Stimulated activated CD8-positive, alpha-beta memory T cell treated with anti-CD3 and anti-CD28 coated beads, Interleukin-15, amount 100 ng/mL, for 24 hours (primary cell): ENCODE measurements around the gene VAV3.

ENCODE experiments used
- DNase-seq: peaks from one replicate; pipeline ENCODE4 v3.0.0-alpha.2; 2020; ENCODE audit warnings: low read depth

The VAV3 gene

GRCh38 chr1:107838056-107838455 is 126.9 kb downstream of the VAV3 start:
- no peak for DNase-seq

GRCh38 chr1:107835151-107835670 is 129.8 kb downstream of the VAV3 start:
- DNase-seq = no peak

- DNase-seq = no peak
Observed at GRCh38 chr1:107833061-107833460, 131.9 kb downstream of the VAV3 start.

GRCh38 chr1:107831921-107832320 is 133.1 kb downstream of the VAV3 start:
- DNase-seq = no peak

- no peak for DNase-seq
Observed at GRCh38 chr1:107830526-107830925, 134.5 kb downstream of the VAV3 start.

- no peak for DNase-seq
Observed at GRCh38 chr1:107830075-107830474, 134.9 kb downstream of the VAV3 start.

DNA sequence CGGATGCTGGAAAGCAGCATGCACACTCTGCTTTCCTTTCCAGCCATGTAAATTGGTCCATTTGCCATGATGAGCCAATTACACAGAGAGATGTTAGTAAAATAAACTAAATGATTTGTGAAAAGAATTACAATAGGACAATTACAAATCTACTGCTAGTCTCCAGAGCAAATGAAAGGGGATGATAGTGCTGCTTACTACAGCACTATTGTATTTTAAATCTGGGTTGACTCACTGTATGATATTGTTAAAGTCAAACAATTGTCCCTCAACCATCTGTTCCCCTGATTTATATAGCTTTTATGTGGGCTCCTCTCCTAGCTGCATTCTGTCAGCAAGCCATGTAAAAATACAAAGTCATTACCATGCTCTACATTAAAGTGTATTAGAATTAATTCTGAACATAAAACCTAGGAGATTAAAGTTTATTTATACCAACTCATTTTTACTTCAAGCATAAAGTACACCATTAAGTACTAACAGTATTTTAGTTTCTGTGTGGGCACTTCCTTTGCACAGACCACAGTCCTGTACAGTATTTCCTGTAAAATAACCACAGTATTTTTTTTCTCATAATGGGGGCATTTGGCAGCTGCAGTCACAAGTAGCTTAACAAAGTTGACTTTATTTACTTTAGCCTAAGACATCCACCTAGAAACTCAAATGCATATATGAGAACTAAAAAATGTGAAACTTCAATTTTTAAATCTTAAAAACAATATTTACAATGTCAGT is 135.8 kb downstream of the VAV3 start:
- no peak for DNase-seq

DNA sequence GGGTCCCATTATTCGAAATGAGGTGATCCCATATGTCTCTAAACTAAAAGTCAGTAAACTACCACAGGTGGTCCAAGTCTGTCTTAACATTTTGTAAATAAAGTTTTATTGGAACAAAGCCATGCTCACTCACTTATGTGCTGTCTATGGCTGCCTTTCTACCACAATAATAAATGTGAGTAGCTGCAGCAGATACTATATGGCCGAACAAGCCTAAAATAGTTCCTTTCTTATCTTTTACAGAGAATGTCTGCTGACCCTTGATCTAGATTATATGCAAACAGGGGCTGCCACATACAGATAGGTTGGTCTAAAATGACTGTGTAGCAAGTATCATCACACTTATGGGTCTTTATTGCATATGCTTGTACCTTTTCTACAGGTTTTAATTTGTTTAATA is 140.0 kb downstream of the VAV3 start:
- no peak for DNase-seq

DNA sequence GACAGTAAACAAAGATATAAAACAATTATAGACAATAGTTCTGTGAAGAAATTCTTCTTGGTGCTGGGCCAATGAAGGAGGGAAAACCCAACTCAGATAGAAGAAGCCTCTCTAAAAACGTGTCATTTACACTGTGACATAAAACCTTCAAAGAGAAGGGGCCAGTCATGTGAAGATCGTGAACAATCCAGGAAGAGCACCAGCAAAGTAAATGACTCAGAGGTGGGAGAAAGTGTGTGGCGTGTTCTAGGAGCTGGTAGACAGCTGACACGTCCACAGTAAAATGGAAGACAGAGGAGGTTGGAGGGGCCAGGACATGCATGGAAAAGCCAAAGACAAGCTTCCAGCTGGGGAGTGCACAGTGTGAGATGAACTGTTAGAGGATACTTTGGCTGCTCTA is 143.6 kb downstream of the VAV3 start:
- DNase-seq = no peak

DNA sequence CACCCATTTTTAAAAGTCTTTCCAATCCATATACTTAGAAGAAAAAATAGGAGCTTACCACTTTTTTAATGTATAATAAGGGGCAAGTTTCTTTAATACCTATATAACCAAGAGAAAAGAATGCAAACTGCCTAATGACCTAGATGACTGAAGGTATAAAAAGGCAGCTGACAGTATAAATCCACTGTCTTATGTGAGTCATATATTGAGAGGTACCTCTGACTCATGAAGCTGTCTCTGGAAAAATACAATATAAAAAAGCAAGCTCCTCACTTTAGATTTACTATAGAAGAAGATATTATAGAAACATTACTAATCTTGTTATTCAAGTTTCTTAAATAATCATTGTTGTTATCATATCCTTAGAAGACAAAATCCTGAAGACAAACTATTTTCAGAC is 144.2 kb downstream of the VAV3 start:
- DNase-seq = no peak

- DNase-seq = no peak
Observed at GRCh38 chr1:107817935-107818334, 147.0 kb downstream of the VAV3 start.

GRCh38 chr1:107817206-107817605 is 147.8 kb downstream of the VAV3 start:
- no peak for DNase-seq

DNA sequence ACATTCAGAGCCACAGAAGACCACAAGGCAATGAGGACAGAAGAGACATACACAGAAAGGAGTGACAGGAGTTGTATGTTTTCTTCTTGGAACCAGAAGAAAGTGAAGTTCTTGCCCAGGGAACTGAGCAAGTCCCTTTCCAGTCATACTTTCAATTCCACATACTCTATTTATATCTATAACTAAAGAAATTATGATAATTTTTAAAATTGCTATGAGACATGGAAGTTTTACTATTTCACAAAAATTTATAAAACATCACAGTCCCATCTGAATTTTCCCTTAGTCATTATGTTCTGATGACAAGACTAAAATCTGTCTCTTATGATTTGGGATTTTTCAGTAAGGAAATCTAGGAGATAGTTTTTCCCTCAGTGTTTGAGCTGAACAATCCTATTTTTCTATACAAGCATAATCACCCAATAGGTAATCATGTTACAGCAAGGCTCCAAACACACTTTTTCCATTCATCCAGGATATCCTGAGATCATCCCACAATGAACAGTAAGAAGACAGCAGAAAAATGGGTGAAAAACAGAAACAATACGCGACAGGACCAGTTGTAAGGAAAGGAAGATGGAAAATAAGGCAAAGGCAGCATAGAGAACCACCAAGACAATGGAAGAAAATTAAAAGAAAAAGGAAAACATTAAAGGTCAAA is 154.6 kb downstream of the VAV3 start:
- DNase-seq = no peak

GRCh38 chr1:107807855-107808254 is 157.1 kb downstream of the VAV3 start:
- no peak for DNase-seq

- no peak for DNase-seq
Observed at GRCh38 chr1:107807405-107807804, 157.6 kb downstream of the VAV3 start.

DNA sequence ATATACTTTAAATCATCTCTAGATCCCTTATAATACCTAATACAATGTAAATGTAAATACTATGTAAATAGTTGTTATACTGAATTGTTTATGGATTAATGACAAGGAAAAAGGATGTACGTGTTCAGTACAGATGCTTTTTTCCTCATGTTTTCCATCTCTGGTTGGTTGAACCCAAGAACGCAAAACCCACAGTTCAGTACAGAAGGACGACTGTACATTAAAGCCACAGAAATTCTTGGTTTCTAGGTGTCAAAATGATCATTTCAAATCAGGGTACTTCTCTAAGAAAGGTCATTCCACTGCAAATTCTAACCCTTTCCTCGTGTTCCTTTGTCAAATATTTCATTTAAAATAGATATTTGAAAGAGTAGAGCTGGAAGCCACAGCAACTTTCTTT is 158.1 kb downstream of the VAV3 start:
- no peak for DNase-seq

DNA sequence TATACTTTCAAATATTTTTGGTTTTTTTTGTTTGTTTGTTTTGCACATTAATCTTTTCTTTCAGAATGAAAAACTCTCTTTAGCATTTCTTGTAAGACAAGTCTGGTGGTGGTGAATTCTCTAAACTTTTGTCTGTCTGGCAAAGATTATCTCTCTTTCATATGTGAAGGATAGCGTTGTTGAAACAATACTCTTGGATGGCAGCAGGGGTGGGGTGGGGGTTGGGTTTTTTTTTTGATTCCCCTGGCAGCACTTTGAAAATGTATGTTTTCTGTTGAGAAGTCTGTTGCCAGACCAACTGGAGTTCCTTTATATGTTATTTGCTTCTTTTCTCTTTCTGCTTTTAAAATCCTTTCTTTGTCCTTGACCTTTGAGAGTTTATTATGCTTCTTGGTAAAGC is 160.2 kb downstream of the VAV3 start:
- DNase-seq = no peak

GRCh38 chr1:107804134-107804533 is 160.8 kb downstream of the VAV3 start:
- DNase-seq = no peak

- no peak for DNase-seq
Observed at GRCh38 chr1:107803579-107803978, 161.4 kb downstream of the VAV3 start.

GRCh38 chr1:107802654-107803053 is 162.3 kb downstream of the VAV3 start:
- DNase-seq = no peak

GRCh38 chr1:107795994-107796393 is 169.0 kb downstream of the VAV3 start:
- DNase-seq = no peak

GRCh38 chr1:107795441-107795840 is 169.5 kb downstream of the VAV3 start:
- DNase-seq = no peak

GRCh38 chr1:107794571-107794970 is 170.4 kb downstream of the VAV3 start:
- no peak for DNase-seq
